Measurements from ENCODE around the gene CMC2.
A peak's percentile ranks its signal among the peaks of the same experiment; 100 is the strongest.

CMC2 gene

GRCh38 chr16:80972611-80973010, 34.1 kb downstream of the CMC2 start:
- no peak for DNase-seq

DNA sequence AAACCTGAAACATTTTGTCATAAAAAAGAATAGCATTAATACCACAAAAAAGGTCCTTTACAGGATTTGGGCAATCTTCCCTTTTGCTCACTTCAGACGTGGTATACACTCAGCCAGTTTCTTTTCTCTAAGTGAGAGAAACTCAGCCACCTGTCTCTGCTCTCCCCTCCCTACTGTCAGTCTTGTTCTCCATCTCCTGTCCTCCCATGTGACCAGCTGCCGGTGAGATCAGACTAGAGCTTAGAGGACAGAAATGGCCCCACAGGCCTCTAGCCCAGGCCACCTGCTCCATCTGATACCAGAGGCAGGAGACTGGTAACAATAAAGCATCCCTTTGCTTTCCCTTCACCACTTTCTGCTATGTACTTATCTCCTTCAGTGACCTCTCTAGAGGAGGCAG, 34.9 kb downstream of the CMC2 start:
- no peak for DNase-seq

- DNase-seq, result no peak
These were observed 37.6 kb downstream of the CMC2 start for GRCh38 chr16:80969114-80969484.

DNA sequence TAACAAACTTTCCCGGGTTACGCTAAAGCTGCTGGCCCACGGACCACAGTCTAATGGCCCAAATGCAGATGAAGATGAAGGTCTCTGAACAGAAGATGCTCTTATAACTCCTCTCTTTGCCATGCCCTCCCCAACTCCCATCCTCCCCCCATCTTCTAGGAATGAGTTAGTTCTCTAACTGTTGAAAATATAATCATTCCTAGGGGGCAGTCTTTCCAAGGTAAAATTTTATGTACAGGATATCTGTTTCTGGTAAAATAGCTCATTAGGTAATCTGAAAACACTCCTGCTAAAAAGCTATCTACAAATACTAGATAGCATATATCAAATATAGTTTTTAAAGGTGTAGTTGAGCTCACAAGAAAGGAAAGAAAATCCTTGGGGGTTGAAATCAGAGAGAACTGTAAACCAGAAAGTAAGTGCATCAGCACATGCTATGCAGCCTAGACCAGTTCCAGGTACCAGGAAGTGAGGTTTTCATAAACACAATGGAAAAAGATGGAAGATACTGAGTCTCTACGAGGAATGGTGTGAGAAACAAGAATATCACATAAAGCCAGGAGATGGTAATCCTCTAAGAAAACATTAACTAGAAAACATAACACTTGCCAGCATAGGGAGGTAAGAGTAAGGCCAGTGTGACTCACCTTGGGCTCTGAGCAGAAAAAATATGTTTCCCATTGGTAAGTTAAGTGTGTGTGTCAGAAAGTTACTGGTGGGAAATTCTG, 38.1 kb downstream of the CMC2 start:
- no peak for DNase-seq

- no peak for DNase-seq
These were observed 40.1 kb downstream of the CMC2 start for GRCh38 chr16:80966617-80967016.

- DNase-seq, result no peak
These were observed 42.3 kb downstream of the CMC2 start for GRCh38 chr16:80964351-80964750.

DNA sequence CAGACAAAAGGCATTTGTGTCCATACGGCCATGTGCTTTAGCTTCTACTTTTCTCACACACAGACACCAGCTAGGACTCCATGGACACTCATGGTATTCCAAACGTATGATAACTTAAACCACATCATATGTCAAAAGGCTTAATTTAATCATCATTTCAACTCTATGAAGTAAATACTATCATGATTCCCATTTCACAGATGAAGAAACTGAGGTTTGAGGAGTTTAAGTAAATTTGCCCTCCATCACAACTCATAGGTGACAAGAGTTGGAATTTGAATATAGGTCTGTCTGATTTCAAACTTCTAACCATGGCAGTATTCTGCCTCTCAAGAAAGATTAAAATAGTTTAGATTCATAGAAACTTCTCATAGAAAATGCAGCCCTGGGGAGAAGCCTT, 43.8 kb downstream of the CMC2 start:
- no peak for DNase-seq

DNA sequence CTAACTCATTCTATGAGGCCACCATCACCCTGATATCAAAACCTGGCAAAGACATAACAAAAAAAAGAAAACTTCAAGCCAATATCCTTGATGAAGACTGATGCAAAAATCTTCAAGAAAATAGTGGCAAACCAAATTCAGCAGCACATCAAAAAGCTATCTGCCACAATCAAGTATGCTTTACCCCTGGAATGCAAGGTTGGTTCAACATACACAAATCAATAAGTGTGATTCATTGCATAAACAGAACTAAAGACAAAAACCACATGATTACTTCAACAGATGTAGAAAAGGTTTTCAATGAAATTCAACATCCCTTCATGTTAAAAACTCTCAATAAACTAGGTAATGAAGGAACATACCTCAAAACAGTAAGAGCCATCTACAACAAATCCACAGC, 48.4 kb downstream of the CMC2 start:
- no peak for DNase-seq

GRCh38 chr16:80954985-80955384, 51.7 kb downstream of the CMC2 start:
- DNase-seq, result no peak

- DNase-seq, result no peak
These were observed 57.7 kb downstream of the CMC2 start for GRCh38 chr16:80948886-80949493.

GRCh38 chr16:80947708-80948625, 58.7 kb downstream of the CMC2 start:
- no peak for DNase-seq

DNA sequence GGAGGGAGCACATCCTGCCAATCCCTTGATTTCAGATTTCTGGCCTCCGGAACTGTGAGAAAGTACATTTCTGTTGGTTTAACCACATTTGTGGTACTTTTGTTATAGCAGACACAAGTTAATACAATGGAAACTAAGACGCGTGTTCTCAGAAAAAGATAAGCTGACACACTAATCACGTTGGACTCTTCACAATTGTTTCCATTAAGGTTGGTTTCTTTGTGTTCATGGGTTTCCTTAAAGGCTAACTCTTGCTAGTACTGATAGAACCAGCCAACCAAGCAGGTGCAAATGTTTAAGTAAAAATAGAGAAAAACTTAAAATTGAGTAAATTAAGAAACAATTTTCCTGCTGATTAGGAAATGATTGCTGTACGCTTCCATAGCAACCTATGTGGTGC, 59.4 kb downstream of the CMC2 start:
- DNase-seq, result no peak

DNA sequence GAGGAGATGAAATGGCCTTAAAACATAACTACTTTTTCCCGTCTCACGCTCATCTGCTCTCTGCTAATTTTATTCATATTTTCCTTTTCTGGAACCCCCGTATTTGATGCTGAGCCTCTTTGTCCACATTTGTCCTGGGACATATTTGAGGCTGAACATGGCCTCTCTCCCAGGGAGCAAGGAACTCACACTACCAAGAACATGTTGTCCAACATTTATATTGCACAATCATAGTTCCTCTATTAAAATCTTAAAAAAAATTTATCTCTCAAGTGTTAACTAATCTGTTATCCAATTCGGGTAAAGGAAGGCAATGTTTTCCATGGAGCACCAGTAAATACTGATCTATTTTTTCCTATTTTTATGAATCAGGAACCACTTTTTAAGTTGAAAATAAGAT, 60.2 kb downstream of the CMC2 start:
- no peak for DNase-seq

GRCh38 chr16:80940069-80940856, 66.4 kb downstream of the CMC2 start:
- no peak for DNase-seq

- DNase-seq, result no peak
These were observed 67.8 kb downstream of the CMC2 start for GRCh38 chr16:80938879-80939260.

DNA sequence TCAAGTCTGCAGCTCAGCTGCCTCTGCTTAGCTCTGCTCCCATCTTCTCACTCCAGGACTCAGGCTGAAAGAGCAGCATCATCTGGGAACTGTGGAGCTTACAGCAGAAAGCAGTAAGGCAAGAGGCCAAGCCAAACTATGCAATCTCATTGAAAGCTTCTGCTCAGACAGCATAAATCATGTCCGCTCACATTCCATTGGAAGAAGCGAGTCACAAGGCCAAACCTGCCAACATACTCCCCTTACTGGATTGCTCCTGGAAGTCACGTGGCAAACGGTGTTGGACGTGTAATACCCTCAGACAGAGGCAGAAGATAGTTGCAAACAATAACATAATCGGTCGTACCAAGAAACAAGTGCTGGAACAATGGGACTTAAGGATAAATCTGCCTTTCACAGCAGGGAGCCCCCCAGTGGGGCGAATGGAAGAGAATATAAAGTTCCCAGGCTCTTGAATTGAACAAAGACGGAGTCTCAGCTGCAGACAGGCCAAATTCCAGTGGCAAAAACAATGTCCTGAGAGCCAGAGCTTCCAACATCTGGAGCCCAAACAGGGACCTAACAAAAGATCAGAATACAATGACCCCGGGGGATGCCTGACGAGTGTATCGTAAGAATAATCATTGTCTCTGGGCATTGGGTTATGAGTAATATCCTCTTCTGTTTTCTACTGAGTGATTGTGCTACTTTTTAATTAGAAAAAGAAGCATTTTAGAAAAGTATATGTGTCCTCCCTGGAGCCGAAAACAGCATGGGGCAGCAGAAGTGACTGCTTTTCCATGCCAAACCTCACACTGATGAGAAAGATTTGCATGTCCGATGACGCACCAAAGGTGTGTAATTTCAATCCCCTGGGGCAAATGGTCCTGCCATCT, 68.4 kb downstream of the CMC2 start:
- DNase-seq, result no peak

GRCh38 chr16:80936410-80936809, 70.3 kb downstream of the CMC2 start:
- DNase-seq, result no peak

- no peak for DNase-seq
These were observed 71.0 kb downstream of the CMC2 start for GRCh38 chr16:80935691-80936090.

DNA sequence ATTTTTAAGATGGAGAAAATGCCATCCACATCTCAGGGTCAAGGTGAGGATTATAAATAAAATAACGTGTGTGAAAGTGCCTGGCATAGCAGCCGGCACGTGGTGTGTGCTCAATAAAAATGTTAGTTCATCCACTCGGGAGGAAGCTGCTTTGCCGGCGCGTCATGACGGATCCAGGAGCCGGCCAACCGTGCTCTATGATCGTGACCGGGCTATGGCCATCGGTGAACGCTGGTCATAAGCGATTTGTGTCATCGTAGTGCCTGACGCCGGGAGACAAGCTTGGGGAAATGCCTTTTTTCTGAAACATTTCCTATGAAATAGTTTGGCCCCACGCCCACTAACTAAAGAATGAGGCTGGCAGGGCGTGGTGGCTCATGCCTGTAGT, 74.0 kb downstream of the CMC2 start:
- DNase-seq, result no peak

DNA sequence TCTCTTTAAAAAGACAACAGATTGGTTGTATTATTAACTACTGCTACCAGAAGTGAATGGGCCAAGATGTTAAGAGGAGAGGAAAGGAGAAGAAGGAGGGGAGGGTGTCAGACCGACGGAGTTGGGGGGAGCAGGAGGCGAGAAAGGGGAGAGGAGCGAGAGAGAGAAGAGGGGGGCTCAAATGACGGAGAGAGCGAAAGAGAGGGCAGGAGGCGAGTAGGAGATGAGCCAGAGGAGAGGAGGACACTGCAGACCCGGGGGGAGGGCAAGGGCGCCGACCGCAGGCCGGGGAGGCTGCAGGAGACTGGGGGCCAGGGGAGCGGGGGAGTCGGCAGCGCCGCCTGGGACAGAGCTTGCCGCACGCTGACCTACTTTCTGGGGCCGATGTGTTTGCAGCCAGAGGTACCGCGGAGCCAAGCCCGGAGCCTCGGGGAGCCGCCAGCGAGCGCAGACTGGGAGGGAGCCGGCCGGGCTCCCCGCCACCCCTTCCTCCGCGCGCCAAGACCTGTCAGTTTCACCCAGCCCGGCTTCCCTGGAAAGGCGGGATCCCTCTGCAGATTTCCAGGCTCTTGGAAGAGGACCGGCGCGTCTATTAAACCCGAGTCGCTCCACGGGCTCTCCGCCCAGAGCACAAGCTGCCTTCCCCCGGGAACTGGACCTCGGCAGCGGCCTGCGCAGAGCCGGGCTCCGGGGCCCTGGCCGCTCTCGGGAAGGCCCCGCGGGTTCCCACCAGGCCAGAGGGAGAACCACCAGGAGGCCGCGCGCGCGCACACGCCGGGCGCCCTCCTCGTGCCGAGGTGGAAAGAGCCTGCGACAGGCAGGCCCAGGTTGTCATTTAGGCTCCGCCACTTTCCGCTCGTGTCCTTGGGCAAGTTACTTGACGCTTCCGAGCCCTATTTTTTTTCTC, 74.6 kb downstream of the CMC2 start:
- peak; percentile 13 for DNase-seq

- no peak for DNase-seq
These were observed 82.2 kb downstream of the CMC2 start for GRCh38 chr16:80924372-80924978.

All from NCI-H1105 treated with DMSO at 0.1 percent for 48 hours (cell line).